HT-29 (cell line): ENCODE measurements around the gene RTL3. TPM values are rescaled to one million over a fixed set of nuclear protein-coding genes. Genes with fewer than 3 reads are reported as not detected.

Experiments
- DNase-seq: peaks from one replicate; pipeline ENCODE4 v3.0.0-alpha.2; 2015; ENCODE audit warnings: low spot score
- total RNA-seq: library from RNA; depleted of rRNA; stranded (reverse); fragments of >200 nt; shearing (Covaris generic); gene quantifications from 2 replicates; pipeline ENCODE4 v1.2.3, GENCODE V29; 2014; rRNA removed

The RTL3 gene
- total RNA-seq, 1 experiment from 2014 or later: not detected

GRCh38 chrX:78618987-78619386, 40.1 kb downstream of the RTL3 start:
- no peak for DNase-seq

GRCh38 chrX:78614264-78614663, 44.9 kb downstream of the RTL3 start:
- no peak for DNase-seq

Other genes with a start within 250 kb of the RTL3 start
- gene LPAR4, start 88.4 kb upstream of the RTL3 start, total RNA-seq: not detected in 2 replicates